Measurements from ENCODE around the gene PLA2G3.

GRCh38 chr22:31154975-31155374 is 14.7 kb upstream of the PLA2G3 start:
- TF ChIP-seq POLR2AphosphoS5 (IDR thresholded peaks at IDR 0.05; ENCODE audit: low read depth, low read length) (no peak), POLR2A (IDR thresholded peaks at IDR 0.05; ENCODE audit: low read depth, low read length) (no peak), POU2F2 (IDR thresholded peaks at IDR 0.05; ENCODE audit: low read depth, low read length) (no peak), TAF1 (IDR thresholded peaks at IDR 0.05; ENCODE audit: low read depth, low read length) (no peak), SPI1 (IDR thresholded peaks at IDR 0.05; ENCODE audit: low read depth, low read length) (no peak)
